HG02981 (cell line): Measurements from ENCODE around the gene FKBP1A.
"Not testable (repeated sequence)": the region's sequence is repeated elsewhere in the genome, so short reads cannot be mapped to it uniquely, and the experiment has no call there.

Experiments
- ATAC-seq: cut with Tn5 transposase; IDR thresholded peaks from one replicate; pipeline ENCODE4 v1.9.1; 2021; ENCODE audit warnings: mild to moderate bottlenecking, moderate library complexity; ENCODE audit not compliant: unreplicated experiment

FKBP1A gene

GRCh38 chr20:1369970-1370369 is 22.9 kb downstream of the FKBP1A start:
- no peak for ATAC-seq

- no peak for ATAC-seq
Observed at GRCh38 chr20:1368448-1369199, 24.2 kb downstream of the FKBP1A start.

- no peak for ATAC-seq
Observed at GRCh38 chr20:1367479-1367878, 25.4 kb downstream of the FKBP1A start.

GRCh38 chr20:1364106-1364505 is 28.7 kb downstream of the FKBP1A start:
- no peak for ATAC-seq

GRCh38 chr20:1363522-1363921 is 29.3 kb downstream of the FKBP1A start:
- no peak for ATAC-seq

GRCh38 chr20:1362484-1362883 is 30.4 kb downstream of the FKBP1A start:
- ATAC-seq: no peak

GRCh38 chr20:1360094-1360846 is 32.6 kb downstream of the FKBP1A start:
- ATAC-seq: no peak

GRCh38 chr20:1357921-1358671 is 34.8 kb downstream of the FKBP1A start:
- no peak for ATAC-seq

- ATAC-seq: no peak
Observed at GRCh38 chr20:1353956-1354355, 38.9 kb downstream of the FKBP1A start.

GRCh38 chr20:1346315-1346969 is 46.4 kb downstream of the FKBP1A start:
- no peak for ATAC-seq

GRCh38 chr20:1345756-1346093 is 47.1 kb downstream of the FKBP1A start:
- ATAC-seq: no peak

GRCh38 chr20:1345030-1345755 is 47.7 kb downstream of the FKBP1A start:
- ATAC-seq: no peak

GRCh38 chr20:1343446-1344124 is 49.3 kb downstream of the FKBP1A start:
- not testable (repeated sequence) for ATAC-seq

GRCh38 chr20:1341561-1342265 is 51.1 kb downstream of the FKBP1A start:
- no peak for ATAC-seq

- ATAC-seq: no peak
Observed at GRCh38 chr20:1338801-1339200, 54.1 kb downstream of the FKBP1A start.

- ATAC-seq: no peak
Observed at GRCh38 chr20:1338096-1338495, 54.8 kb downstream of the FKBP1A start.

- ATAC-seq: no peak
Observed at GRCh38 chr20:1337441-1337840, 55.4 kb downstream of the FKBP1A start.

- no peak for ATAC-seq
Observed at GRCh38 chr20:1336699-1337367, 56.0 kb downstream of the FKBP1A start.
